Gastroesophageal sphincter (tissue), 3 donors: ENCODE data around the gene MRPS25.

Experiments used
- CTCF ChIP-seq, 4 experiments: fragments of 200-600 bp in 2 of 4; fragments of 450-650 bp in 2 of 4; sonication (generic) in 1 of 4; IDR thresholded peaks; one replicate each; pipeline ENCODE4 v1.5.1; 2017 to 2019; ENCODE audit warnings: antibody characterized with exemption in 4 of 4, mild to moderate bottlenecking in 2 of 4, moderate library complexity in 2 of 4
- POLR2A ChIP-seq, 2 donors: fragments of 450-650 bp; IDR thresholded peaks; one replicate each; pipeline ENCODE4 v1.6.1; 2017; ENCODE audit warnings: antibody characterized with exemption in 2 of 2, mild to moderate bottlenecking in 2 of 2, moderate library complexity in 1 of 2
- POLR2AphosphoS5 ChIP-seq: sonication (generic); formaldehyde crosslinking; IDR thresholded peaks from one replicate; pipeline ENCODE4 v1.6.1; 2017; ENCODE audit warnings: antibody characterized with exemption

- TF ChIP-seq CTCF (IDR thresholded peaks at IDR 0.05) (no peak), POLR2A (IDR thresholded peaks at IDR 0.05) (no peak), POLR2AphosphoS5 (no peak)
Measured at GRCh38 chr3:15091575-15091974, 26.5 kb upstream of the MRPS25 start.
